ENCODE data around the gene YTHDF2.
"Not testable (repeated sequence)": the region's sequence is repeated elsewhere in the genome, so short reads cannot be mapped to it uniquely, and the experiment has no call there.

The YTHDF2 gene

GRCh38 chr1:28761189-28761588 is 24.4 kb downstream of the YTHDF2 start:
- DNase-seq = no peak

GRCh38 chr1:28766532-28767183 is 29.9 kb downstream of the YTHDF2 start:
- no peak for DNase-seq

GRCh38 chr1:28770601-28771165 is 33.9 kb downstream of the YTHDF2 start:
- DNase-seq = no peak

GRCh38 chr1:28771921-28772320 is 35.2 kb downstream of the YTHDF2 start:
- not testable (repeated sequence) for DNase-seq

GRCh38 chr1:28773105-28773504 is 36.4 kb downstream of the YTHDF2 start:
- DNase-seq = no peak

- peak; percentile 89 for DNase-seq
These were observed 38.6 kb downstream of the YTHDF2 start for GRCh38 chr1:28775121-28775942.

GRCh38 chr1:28776341-28776740 is 39.6 kb downstream of the YTHDF2 start:
- no peak for DNase-seq

- DNase-seq = no peak
These were observed 41.3 kb downstream of the YTHDF2 start for GRCh38 chr1:28778021-28778420.

- DNase-seq = no peak
These were observed 43.1 kb downstream of the YTHDF2 start for GRCh38 chr1:28779751-28780408.

- peak; percentile 82 for DNase-seq
These were observed 44.6 kb downstream of the YTHDF2 start for GRCh38 chr1:28781305-28781704.

- peak; percentile 71 for DNase-seq
These were observed 45.3 kb downstream of the YTHDF2 start for GRCh38 chr1:28782011-28782410.

GRCh38 chr1:28783363-28783762 is 46.6 kb downstream of the YTHDF2 start:
- DNase-seq = no peak

GRCh38 chr1:28789412-28789811 is 52.7 kb downstream of the YTHDF2 start:
- DNase-seq = no peak

- DNase-seq = no peak
These were observed 53.1 kb downstream of the YTHDF2 start for GRCh38 chr1:28789816-28790215.

- no peak for DNase-seq
These were observed 53.8 kb downstream of the YTHDF2 start for GRCh38 chr1:28790377-28791035.

GRCh38 chr1:28791929-28792328 is 55.2 kb downstream of the YTHDF2 start:
- not testable (repeated sequence) for DNase-seq

- peak; percentile 24 for DNase-seq
These were observed 55.9 kb downstream of the YTHDF2 start for GRCh38 chr1:28792644-28793121.

- not testable (repeated sequence) for DNase-seq
These were observed 57.8 kb downstream of the YTHDF2 start for GRCh38 chr1:28794582-28794981.

GRCh38 chr1:28796352-28797211 is 59.8 kb downstream of the YTHDF2 start:
- DNase-seq = peak; percentile 22

GRCh38 chr1:28800324-28800723 is 63.6 kb downstream of the YTHDF2 start:
- DNase-seq = no peak

GRCh38 chr1:28801461-28801860 is 64.7 kb downstream of the YTHDF2 start:
- no peak for DNase-seq

GRCh38 chr1:28803051-28803450 is 66.3 kb downstream of the YTHDF2 start:
- DNase-seq = no peak
